ENCODE data around the gene EPSTI1.

The EPSTI1 gene

GRCh38 chr13:42852136-42852535 lies 139.9 kb downstream of the EPSTI1 start:
- Histone ChIP-seq H3K27ac (ENCODE audit: low read depth, low read length, poor library complexity, severe bottlenecking) (no peak overlapping the region), H3K4me1 (ENCODE audit: insufficient read depth, low read length, severe bottlenecking) (no peaks in the 10 kb centered on the region), H3K4me3 (ENCODE audit: low read depth, low read length, poor library complexity, severe bottlenecking) (no peak overlapping the region), H3K9ac (ENCODE audit: low read length) (no peak overlapping the region), H4K20me1 (ENCODE audit: insufficient read depth, low read length) (no peaks in the 10 kb centered on the region), H3K9me2 (ENCODE audit: low read depth, low read length) (no peaks in the 10 kb centered on the region), H3K79me2 (ENCODE audit: insufficient read depth, low read length) (no peaks in the 10 kb centered on the region), H2AFZ (ENCODE audit: low read length) (no peak overlapping the region), H3K27me3 (ENCODE audit: insufficient read depth, low read length) (no peaks in the 10 kb centered on the region), H3K36me3 (ENCODE audit: insufficient read depth, low read length) (no peaks in the 10 kb centered on the region), H3K9me3 (ENCODE audit: low read length) (no peaks in the 10 kb centered on the region), H3F3A (ENCODE audit: insufficient read depth, low read length) (no peaks in the 10 kb centered on the region), H3K4me2 (ENCODE audit: low read length) (no peak overlapping the region)
- TF ChIP-seq EZH2 (IDR thresholded peaks at IDR 0.05; ENCODE audit: borderline replicate concordance, low read length) (no peak), CTCF (IDR thresholded peaks at IDR 0.05; ENCODE audit: low read length) (no peak)

GRCh38 chr13:42849200-42849599 lies 142.8 kb downstream of the EPSTI1 start:
- H3F3A ChIP-seq (ENCODE audit: insufficient read depth, low read length) = no peaks in the 10 kb centered on the region
- H3K27ac ChIP-seq (ENCODE audit: low read depth, low read length, poor library complexity, severe bottlenecking) = no peak overlapping the region
- H3K27me3 ChIP-seq (ENCODE audit: insufficient read depth, low read length) = no peaks in the 10 kb centered on the region
- no peaks in the 10 kb centered on the region for H3K9me3 ChIP-seq (ENCODE audit: low read length)
- no peak overlapping the region for H3K4me2 ChIP-seq (ENCODE audit: low read length)
- H3K4me3 ChIP-seq (ENCODE audit: low read depth, low read length, poor library complexity, severe bottlenecking) = no peak overlapping the region
- no peaks in the 10 kb centered on the region for H3K36me3 ChIP-seq (ENCODE audit: insufficient read depth, low read length)
- H2AFZ ChIP-seq (ENCODE audit: low read length) = no peak overlapping the region
- no peaks in the 10 kb centered on the region for H3K79me2 ChIP-seq (ENCODE audit: insufficient read depth, low read length)
- H3K9ac ChIP-seq (ENCODE audit: low read length) = no peak overlapping the region
- no peaks in the 10 kb centered on the region for H3K4me1 ChIP-seq (ENCODE audit: insufficient read depth, low read length, severe bottlenecking)
- H4K20me1 ChIP-seq (ENCODE audit: insufficient read depth, low read length) = no peaks in the 10 kb centered on the region
- TF ChIP-seq EZH2 (IDR thresholded peaks at IDR 0.05; ENCODE audit: borderline replicate concordance, low read length) (no peak), CTCF (IDR thresholded peaks at IDR 0.05; ENCODE audit: low read length) (no peak)
- H3K9me2 ChIP-seq (ENCODE audit: low read depth, low read length) = no peaks in the 10 kb centered on the region

DNA sequence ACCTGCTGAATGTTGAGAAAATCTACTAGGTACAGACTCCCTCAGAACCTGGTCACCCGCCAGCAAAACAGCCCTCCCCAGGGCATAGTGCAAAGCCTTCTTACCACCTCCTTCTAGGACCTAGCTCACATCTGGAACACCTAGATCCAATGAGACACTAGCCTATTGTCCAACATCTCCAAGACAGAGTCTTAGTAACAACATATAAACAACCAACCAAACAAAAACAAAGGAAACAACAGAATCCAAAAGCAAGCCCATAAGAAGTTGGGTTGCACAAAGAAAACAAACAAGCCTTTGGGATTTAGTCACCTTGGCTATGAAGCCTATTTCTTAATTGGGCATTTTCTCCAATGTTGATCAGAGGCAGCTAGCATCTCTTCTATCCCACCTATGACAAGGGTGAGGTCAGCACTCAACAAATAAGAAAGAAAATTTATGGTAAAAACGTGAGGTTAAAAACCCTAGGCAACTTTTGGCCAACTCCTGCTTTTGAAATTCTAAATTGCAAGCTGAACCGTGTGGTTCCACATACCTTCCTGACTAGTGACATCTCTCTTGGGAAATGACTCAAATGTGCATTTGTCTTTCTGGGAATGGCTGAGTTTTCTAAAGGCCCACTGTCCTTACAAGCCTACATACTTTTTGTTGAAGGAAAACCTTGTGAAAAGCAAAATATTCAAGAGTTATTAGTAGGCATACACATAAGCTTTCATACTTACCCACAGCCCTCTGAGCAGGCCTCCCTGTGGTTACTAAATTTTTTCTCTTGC lies 144.0 kb downstream of the EPSTI1 start:
- Histone ChIP-seq H3F3A (ENCODE audit: insufficient read depth, low read length) (no peaks in the 10 kb centered on the region), H3K27me3 (ENCODE audit: insufficient read depth, low read length) (no peaks in the 10 kb centered on the region), H3K9ac (ENCODE audit: low read length) (no peak overlapping the region), H3K4me1 (ENCODE audit: insufficient read depth, low read length, severe bottlenecking) (no peaks in the 10 kb centered on the region), H3K9me3 (ENCODE audit: low read length) (no peaks in the 10 kb centered on the region), H3K36me3 (ENCODE audit: insufficient read depth, low read length) (no peaks in the 10 kb centered on the region), H3K79me2 (ENCODE audit: insufficient read depth, low read length) (no peaks in the 10 kb centered on the region), H3K27ac (ENCODE audit: low read depth, low read length, poor library complexity, severe bottlenecking) (no peak overlapping the region), H4K20me1 (ENCODE audit: insufficient read depth, low read length) (no peaks in the 10 kb centered on the region), H3K4me2 (ENCODE audit: low read length) (no peak overlapping the region), H2AFZ (ENCODE audit: low read length) (no peak overlapping the region), H3K9me2 (ENCODE audit: low read depth, low read length) (no peaks in the 10 kb centered on the region), H3K4me3 (ENCODE audit: low read depth, low read length, poor library complexity, severe bottlenecking) (no peak overlapping the region)
- TF ChIP-seq CTCF (IDR thresholded peaks at IDR 0.05; ENCODE audit: low read length) (no peak), EZH2 (IDR thresholded peaks at IDR 0.05; ENCODE audit: borderline replicate concordance, low read length) (no peak)
